HEK293 (cell line): Measurements from ENCODE around the gene LIN54.

Experiments used
- CTCF ChIA-PET: fragments of 350-600 bp; formaldehyde crosslinking; extraction: SDS; loops from one replicate; lab custom pipeline; 2021; ENCODE audit warnings: antibody characterized with exemption; lab: Yijun Ruan, JAX
- POLR2A ChIA-PET: fragments of 300-600 bp; formaldehyde crosslinking; extraction: SDS; loops from one replicate; lab custom pipeline; 2020; ENCODE audit warnings: antibody characterized with exemption, inconsistent platforms; lab: Yijun Ruan, JAX
- H3K27ac ChIP-seq: fragments of 200-500 bp; sonication (Bioruptor generic); 2 replicates; pipeline ENCODE4 v1.5.1; 2014; ENCODE audit warnings: low read depth, low read length, control low read depth, inconsistent platforms; ENCODE audit errors: extremely low read depth
- H3K36me3 ChIP-seq, 2 experiments: fragments of 200-500 bp in 1 of 2; sonication (Bioruptor generic) in 1 of 2; 1 replicate in 1 of 2; 2 replicates in 1 of 2; pipeline ENCODE4 v1.5.1; 2014 to 2017; ENCODE audit warnings: inconsistent platforms in 2 of 2, low read length in 2 of 2; ENCODE audit not compliant: control insufficient read depth in 2 of 2, insufficient read depth in 1 of 2
- H3K4me1 ChIP-seq: fragments of 200-500 bp; sonication (Bioruptor generic); 2 replicates; pipeline ENCODE4 v1.5.1; 2014; ENCODE audit warnings: mild to moderate bottlenecking, low read length, inconsistent platforms; ENCODE audit not compliant: control insufficient read depth, insufficient read depth
- H3K4me3 ChIP-seq: 2 replicates; pipeline ENCODE4 v1.5.1; 2011; ENCODE audit warnings: low read depth, mild to moderate bottlenecking, control low read depth, low read length, moderate library complexity
- H3K9me3 ChIP-seq: fragments of 200-500 bp; sonication (Bioruptor generic); 2 replicates; pipeline ENCODE4 v1.5.1; 2014; ENCODE audit warnings: low read depth, low read length, inconsistent platforms; ENCODE audit not compliant: control insufficient read depth, insufficient read depth
- KLF16 ChIP-seq: fragments of 450-650 bp; formaldehyde crosslinking; IDR thresholded peaks from 2 replicates; pipeline ENCODE4 v1.5.1; 2017; ENCODE audit warnings: missing biosample characterization, missing genetic modification characterization
- KLF8 ChIP-seq: fragments of 450-650 bp; formaldehyde crosslinking; IDR thresholded peaks from 2 replicates; pipeline ENCODE4 v1.5.1; 2016; ENCODE audit warnings: missing biosample characterization, missing genetic modification characterization
- OVOL3 ChIP-seq: fragments of 450-650 bp; formaldehyde crosslinking; IDR thresholded peaks from 2 replicates; pipeline ENCODE4 v1.5.1; 2016; ENCODE audit warnings: missing biosample characterization, missing genetic modification characterization
- ZFHX2 ChIP-seq: fragments of 450-650 bp; formaldehyde crosslinking; conservative IDR thresholded peaks from 2 replicates; pipeline ENCODE4 v1.5.1; 2016; ENCODE audit warnings: missing biosample characterization, missing genetic modification characterization
- ZFP69B ChIP-seq: fragments of 450-650 bp; formaldehyde crosslinking; IDR thresholded peaks from 2 replicates; pipeline ENCODE4 v1.5.1; 2016; ENCODE audit warnings: missing biosample characterization, missing genetic modification characterization
- ZNF114 ChIP-seq: fragments of 450-650 bp; formaldehyde crosslinking; IDR thresholded peaks from 2 replicates; pipeline ENCODE4 v1.5.0; 2017; ENCODE audit warnings: missing biosample characterization, missing genetic modification characterization
- ZNF155 ChIP-seq: fragments of 450-650 bp; formaldehyde crosslinking; IDR thresholded peaks from 2 replicates; pipeline ENCODE4 v1.5.1; 2016; ENCODE audit warnings: missing biosample characterization, missing genetic modification characterization
- ZNF223 ChIP-seq: fragments of 450-650 bp; formaldehyde crosslinking; IDR thresholded peaks from 2 replicates; pipeline ENCODE4 v1.5.1; 2016; ENCODE audit warnings: missing biosample characterization, missing genetic modification characterization
- ZNF341 ChIP-seq: fragments of 450-650 bp; formaldehyde crosslinking; IDR thresholded peaks from 2 replicates; pipeline ENCODE4; 2016; ENCODE audit warnings: low read depth, missing biosample characterization, missing genetic modification characterization
- ZNF404 ChIP-seq: fragments of 450-650 bp; formaldehyde crosslinking; IDR thresholded peaks from 2 replicates; pipeline ENCODE4 v1.5.1; 2017; ENCODE audit warnings: missing biosample characterization, missing genetic modification characterization
- ZNF530 ChIP-seq: fragments of 450-650 bp; formaldehyde crosslinking; IDR thresholded peaks from 2 replicates; pipeline ENCODE4 v1.5.1; 2016; ENCODE audit warnings: low read depth, missing biosample characterization, missing genetic modification characterization
- ZNF660 ChIP-seq: fragments of 450-650 bp; IDR thresholded peaks from 2 replicates; pipeline ENCODE4 v1.5.1; 2018; ENCODE audit warnings: missing biosample characterization, mild to moderate bottlenecking, missing genetic modification characterization
- ZNF670 ChIP-seq: fragments of 450-650 bp; formaldehyde crosslinking; IDR thresholded peaks from 2 replicates; pipeline ENCODE4 v1.5.1; 2016; ENCODE audit warnings: missing biosample characterization, missing genetic modification characterization, low read depth
- TF ChIP-seq, protein P1 (sequence below): fragments of 450-650 bp; formaldehyde crosslinking; IDR thresholded peaks from 2 replicates; pipeline ENCODE4 v1.5.1; 2016; ENCODE audit warnings: missing biosample characterization, missing genetic modification characterization
- TF ChIP-seq, protein P2 (sequence below): fragments of 450-650 bp; formaldehyde crosslinking; conservative IDR thresholded peaks from 2 replicates; pipeline ENCODE4 v1.5.1; 2016; ENCODE audit warnings: low read depth, missing biosample characterization, missing genetic modification characterization
- TF ChIP-seq, protein P3 (sequence below): fragments of 450-650 bp; formaldehyde crosslinking; IDR thresholded peaks from 2 replicates; pipeline ENCODE4 v1.5.1; 2017; ENCODE audit warnings: missing biosample characterization, missing genetic modification characterization

LIN54 gene

DNA sequence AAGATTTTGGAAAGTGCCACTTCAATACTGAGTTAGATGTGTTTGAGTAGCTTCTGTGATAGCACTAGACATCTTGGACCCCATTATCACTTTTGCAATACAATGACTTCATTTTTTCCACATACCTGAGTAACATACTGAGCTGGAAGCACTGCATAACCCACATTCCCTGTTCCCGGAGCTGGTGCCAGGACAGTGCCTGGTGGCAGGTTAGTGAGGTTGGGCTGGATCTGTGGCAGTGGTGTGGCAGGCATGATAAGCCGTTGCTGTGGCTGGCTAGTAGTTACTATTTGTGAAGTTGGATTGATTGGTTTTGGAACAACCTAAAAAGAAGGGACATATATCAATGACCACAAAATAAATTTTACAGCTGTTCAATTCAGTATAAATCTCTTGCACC, 71.2 kb downstream of the LIN54 start:
- Histone ChIP-seq H3K4me3 (no peak overlapping the region), H3K9me3 (no peaks in the 10 kb centered on the region), H3K4me1 (no peaks in the 10 kb centered on the region), H3K27ac (no peak overlapping the region), H3K36me3 (peaks cover 0 to 59% of the 10 kb centered on the region in 2 experiments)
- CTCF ChIA-PET, result no interaction called here
- POLR2A ChIA-PET, result no interaction called here
- TF ChIP-seq, protein P1, sequence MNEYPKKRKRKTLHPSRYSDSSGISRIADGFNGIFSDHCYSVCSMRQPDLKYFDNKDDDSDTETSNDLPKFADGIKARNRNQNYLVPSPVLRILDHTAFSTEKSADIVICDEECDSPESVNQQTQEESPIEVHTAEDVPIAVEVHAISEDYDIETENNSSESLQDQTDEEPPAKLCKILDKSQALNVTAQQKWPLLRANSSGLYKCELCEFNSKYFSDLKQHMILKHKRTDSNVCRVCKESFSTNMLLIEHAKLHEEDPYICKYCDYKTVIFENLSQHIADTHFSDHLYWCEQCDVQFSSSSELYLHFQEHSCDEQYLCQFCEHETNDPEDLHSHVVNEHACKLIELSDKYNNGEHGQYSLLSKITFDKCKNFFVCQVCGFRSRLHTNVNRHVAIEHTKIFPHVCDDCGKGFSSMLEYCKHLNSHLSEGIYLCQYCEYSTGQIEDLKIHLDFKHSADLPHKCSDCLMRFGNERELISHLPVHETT, result no peak
- TF ChIP-seq ZNF114, result no peak

DNA sequence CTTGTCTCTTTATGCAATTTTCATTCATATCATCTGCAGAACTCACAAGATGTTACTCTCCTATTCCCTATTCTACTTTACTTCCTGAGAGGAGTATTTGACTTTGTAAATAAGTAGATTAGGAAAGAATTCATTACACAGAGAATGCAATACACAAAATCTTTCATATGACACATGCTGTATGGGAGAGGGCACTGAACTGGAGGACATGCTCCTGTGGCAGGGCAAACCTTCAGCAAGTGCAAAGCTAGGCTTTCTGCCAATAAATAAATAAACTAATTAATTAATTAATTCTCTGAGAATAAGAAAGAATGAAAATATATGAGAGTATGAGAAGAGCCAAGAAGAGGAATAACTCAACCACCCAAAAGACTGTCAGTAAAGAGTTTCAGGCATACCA, 76.2 kb downstream of the LIN54 start:
- TF ChIP-seq ZNF223 (tag by site-specific recombination) (no peak), ZNF155 (no peak), ZNF341 (tag by site-specific recombination) (no peak), ZFP69B (tag by site-specific recombination) (no peak), ZFHX2 (tag by site-specific recombination) (no peak), KLF8 (tag by site-specific recombination) (no peak), ZNF530 (tag by site-specific recombination) (no peak), ZNF670 (tag by site-specific recombination) (no peak), KLF16 (tag by site-specific recombination) (no peak), OVOL3 (tag by site-specific recombination) (no peak), ZNF404 (tag by site-specific recombination) (no peak), ZNF660 (tag by site-specific recombination) (no peak)
- TF ChIP-seq, protein P2, sequence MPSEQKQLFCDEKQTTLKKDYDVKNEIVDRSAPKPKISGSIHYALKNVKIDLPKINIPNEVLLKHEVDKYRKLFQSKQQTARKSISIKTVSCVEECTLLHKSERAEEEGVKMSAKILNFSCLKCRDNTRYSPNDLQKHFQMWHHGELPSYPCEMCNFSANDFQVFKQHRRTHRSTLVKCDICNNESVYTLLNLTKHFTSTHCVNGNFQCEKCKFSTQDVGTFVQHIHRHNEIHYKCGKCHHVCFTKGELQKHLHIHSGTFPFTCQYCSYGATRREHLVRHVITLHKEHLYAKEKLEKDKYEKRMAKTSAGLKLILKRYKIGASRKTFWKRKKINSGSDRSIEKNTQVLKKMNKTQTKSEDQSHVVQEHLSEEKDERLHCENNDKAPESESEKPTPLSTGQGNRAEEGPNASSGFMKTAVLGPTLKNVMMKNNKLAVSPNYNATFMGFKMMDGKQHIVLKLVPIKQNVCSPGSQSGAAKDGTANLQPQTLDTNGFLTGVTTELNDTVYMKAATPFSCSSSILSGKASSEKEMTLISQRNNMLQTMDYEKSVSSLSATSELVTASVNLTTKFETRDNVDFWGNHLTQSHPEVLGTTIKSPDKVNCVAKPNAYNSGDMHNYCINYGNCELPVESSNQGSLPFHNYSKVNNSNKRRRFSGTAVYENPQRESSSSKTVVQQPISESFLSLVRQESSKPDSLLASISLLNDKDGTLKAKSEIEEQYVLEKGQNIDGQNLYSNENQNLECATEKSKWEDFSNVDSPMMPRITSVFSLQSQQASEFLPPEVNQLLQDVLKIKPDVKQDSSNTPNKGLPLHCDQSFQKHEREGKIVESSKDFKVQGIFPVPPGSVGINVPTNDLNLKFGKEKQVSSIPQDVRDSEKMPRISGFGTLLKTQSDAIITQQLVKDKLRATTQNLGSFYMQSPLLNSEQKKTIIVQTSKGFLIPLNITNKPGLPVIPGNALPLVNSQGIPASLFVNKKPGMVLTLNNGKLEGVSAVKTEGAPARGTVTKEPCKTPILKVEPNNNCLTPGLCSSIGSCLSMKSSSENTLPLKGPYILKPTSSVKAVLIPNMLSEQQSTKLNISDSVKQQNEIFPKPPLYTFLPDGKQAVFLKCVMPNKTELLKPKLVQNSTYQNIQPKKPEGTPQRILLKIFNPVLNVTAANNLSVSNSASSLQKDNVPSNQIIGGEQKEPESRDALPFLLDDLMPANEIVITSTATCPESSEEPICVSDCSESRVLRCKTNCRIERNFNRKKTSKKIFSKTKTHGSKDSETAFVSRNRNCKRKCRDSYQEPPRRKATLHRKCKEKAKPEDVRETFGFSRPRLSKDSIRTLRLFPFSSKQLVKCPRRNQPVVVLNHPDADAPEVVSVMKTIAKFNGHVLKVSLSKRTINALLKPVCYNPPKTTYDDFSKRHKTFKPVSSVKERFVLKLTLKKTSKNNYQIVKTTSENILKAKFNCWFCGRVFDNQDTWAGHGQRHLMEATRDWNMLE (tag by site-specific recombination), result no peak
- TF ChIP-seq, protein P3, sequence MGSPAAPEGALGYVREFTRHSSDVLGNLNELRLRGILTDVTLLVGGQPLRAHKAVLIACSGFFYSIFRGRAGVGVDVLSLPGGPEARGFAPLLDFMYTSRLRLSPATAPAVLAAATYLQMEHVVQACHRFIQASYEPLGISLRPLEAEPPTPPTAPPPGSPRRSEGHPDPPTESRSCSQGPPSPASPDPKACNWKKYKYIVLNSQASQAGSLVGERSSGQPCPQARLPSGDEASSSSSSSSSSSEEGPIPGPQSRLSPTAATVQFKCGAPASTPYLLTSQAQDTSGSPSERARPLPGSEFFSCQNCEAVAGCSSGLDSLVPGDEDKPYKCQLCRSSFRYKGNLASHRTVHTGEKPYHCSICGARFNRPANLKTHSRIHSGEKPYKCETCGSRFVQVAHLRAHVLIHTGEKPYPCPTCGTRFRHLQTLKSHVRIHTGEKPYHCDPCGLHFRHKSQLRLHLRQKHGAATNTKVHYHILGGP (tag by site-specific recombination), result no peak
- Histone ChIP-seq H3K36me3 (peaks cover 0 to 72% of the 10 kb centered on the region in 2 experiments), H3K4me3 (no peak overlapping the region), H3K27ac (no peak overlapping the region), H3K4me1 (no peaks in the 10 kb centered on the region), H3K9me3 (no peaks in the 10 kb centered on the region)
- ChIA-PET CTCF (no interaction called here), POLR2A (no interaction called here)
